ENCODE measurements around the gene C12orf57.
"Not testable (repeated sequence)": the region's sequence is repeated elsewhere in the genome, so short reads cannot be mapped to it uniquely, and the experiment has no call there.

Gene C12orf57, protein sequence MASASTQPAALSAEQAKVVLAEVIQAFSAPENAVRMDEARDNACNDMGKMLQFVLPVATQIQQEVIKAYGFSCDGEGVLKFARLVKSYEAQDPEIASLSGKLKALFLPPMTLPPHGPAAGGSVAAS

DNA sequence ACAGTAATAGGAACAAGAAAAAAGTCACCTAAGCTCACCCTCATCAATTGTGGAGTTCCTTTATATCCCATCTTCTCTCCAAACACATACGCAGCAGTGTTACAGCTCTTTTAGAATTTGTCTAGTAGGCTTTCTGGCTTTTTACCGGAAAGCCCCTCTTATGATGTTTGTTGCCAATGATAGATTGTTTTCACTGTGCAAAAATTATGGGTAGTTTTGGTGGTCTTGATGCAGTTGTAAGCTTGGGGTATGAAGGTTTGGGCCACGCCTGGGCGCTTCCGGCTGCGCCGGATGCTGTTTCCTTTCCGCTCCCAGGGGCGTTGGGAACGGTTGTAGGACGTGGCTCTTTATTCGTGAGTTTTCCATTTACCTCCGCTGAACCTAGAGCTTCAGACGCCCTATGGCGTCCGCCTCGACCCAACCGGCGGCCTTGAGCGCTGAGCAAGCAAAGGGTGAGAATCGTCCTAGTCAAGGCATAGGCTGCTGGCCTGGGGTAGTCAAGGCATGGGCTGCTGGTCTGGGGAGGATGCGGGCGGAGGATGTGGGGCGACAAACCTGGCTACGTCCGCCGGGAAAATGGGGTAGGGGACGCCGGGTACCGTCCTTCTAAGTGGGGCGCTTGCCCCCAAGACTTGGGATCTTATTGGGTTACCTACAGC lies at the start of gene C12orf57, which contains the start of gene RNU7-1:
TSS of gene C12orf57 (plus strand) at position 301 of the 659 bp plus-strand sequence. CDS start at position 401, 100 bp downstream.
TSS of gene RNU7-1 (plus strand) at position 95 of the 659 bp plus-strand sequence.
- no peak for DNase-seq (ENCODE audit: low read depth)

DNA sequence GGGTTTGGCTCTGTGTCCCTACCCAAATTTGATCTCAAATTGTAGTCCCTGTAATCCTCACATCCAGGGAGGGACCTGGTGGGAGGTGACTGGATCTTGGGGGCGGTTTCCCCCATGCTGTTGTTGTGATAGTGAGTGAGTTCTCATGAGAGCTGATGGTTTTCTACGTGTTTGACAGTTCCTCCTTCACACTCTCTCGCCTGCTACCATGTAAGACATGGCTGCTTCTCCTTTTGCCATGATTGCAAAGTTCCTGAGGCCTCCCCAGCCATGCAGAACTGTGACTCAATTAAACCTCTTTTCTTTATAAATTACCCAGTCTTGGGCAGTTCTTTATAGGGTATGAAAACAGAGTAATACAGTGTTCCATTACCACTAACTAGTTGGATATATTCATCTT lies 49.5 kb upstream of the C12orf57 start:
- DNase-seq (ENCODE audit: low read depth), result no peak

DNA sequence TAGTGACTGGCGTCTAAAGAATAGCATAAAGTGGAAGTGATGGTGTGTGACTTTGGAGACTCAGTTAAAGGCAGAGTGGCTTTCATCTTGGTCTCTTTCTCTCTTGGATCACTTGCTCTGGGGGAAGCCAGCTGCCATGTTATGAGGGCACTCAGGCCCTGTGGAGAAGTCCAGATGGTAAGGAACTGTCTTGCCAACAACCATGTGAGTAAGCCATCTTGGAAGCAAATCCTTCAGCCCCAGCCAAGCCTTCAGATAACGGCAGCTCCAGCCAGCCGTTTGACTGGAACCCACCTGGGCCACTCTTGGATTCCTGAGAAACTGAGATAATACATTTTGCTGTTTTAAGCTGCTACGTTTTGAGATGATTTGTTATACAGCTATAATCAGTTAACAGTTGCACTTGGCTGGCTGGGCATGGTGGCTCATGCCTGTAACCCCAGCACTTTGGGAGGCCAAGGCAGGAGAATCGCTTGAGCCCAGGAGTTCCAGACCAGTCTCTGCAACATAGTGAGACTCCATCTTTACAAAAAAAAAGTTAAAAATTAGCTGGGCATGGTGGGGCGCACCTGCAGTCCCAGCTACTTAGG lies 46.9 kb upstream of the C12orf57 start:
- DNase-seq (ENCODE audit: low read depth), result no peak

DNA sequence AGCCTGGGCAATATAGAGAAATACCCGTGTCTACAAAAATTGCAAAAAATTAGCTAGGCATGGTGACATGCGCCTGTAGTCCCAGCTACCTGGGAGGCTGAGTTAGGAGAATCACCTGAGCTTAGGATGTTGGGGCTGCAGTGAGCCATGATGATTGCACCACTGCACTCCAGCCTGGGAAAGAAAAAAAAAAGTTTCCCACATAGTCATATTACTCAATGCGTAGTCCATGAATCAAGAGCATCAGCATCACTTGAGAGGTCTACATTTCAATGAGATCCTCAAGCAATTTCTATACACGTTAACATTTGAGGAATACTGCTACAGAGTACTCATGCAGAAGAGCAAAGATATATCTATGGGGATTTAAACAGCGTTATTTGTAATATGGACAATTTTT lies 44.4 kb upstream of the C12orf57 start:
- DNase-seq (ENCODE audit: low read depth), result no peak

DNA sequence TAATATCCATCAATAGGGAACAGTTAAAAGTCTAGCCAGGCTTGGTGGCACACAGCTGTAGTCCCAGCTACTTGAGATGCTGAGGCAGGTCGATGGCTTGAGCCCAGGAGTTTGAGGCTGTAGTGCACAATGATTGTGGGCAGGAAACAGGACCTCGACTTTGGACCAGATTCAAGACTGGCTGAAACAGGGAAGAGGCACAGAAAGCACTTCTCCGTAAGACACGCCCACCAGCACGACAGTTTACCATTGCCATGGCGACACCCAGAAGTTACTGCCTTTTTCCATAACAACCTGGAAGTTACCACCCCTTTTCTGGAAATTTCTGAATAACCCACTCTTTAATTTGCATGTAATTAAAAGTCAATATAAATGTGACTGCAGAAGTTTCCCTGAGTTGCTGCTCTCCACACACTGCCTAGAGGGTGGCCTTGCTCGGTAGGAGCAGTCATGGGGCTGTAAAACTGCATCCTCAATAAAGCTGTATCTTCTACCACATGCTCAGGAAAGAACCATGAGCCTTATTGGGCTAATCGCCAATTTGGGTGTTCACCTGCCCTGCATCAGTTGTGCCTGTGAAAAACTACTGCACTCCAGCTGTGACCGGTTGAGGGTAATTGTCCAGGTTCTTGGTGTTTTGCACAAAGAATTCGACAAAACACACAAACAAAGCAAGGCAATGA lies 43.8 kb upstream of the C12orf57 start:
- DNase-seq (ENCODE audit: low read depth), result no peak

DNA sequence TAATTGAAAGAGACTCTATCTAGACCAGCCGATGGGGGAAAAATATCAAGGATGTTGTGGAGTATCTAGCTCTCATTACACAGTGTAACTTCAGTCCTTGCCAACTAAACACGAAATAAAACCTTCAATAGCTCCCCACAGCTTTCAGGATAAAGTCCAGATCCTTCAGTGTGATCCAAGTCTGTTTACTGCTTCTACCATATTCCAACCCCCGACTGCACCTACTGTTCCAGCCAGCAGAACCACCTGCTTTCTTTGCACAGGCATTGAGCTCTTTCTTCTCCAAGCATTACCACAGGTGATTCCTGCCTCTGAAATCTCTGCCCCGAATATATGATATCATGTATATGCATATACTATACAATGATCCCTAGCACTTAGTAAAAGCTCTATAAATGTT lies 41.4 kb upstream of the C12orf57 start:
- no peak for DNase-seq (ENCODE audit: low read depth)

DNA sequence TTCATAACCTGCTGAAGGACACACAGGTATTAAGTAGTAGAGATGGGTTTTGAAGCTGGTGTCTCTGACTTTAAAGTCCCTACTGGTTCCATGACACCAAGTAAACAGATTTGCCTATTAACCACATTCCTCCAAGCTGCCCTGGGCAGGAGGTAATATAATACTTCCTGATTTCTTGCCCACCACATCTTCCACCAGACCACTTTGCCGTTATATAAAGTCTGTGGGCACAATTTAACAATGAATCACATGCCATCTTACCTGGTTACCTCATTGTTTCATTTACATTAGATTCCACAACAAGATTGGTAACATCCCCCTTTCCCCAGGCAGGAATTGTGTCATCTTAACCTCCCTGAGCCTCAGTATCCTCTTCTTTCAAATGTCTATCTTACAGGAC lies 40.1 kb upstream of the C12orf57 start:
- no peak for DNase-seq (ENCODE audit: low read depth)

DNA sequence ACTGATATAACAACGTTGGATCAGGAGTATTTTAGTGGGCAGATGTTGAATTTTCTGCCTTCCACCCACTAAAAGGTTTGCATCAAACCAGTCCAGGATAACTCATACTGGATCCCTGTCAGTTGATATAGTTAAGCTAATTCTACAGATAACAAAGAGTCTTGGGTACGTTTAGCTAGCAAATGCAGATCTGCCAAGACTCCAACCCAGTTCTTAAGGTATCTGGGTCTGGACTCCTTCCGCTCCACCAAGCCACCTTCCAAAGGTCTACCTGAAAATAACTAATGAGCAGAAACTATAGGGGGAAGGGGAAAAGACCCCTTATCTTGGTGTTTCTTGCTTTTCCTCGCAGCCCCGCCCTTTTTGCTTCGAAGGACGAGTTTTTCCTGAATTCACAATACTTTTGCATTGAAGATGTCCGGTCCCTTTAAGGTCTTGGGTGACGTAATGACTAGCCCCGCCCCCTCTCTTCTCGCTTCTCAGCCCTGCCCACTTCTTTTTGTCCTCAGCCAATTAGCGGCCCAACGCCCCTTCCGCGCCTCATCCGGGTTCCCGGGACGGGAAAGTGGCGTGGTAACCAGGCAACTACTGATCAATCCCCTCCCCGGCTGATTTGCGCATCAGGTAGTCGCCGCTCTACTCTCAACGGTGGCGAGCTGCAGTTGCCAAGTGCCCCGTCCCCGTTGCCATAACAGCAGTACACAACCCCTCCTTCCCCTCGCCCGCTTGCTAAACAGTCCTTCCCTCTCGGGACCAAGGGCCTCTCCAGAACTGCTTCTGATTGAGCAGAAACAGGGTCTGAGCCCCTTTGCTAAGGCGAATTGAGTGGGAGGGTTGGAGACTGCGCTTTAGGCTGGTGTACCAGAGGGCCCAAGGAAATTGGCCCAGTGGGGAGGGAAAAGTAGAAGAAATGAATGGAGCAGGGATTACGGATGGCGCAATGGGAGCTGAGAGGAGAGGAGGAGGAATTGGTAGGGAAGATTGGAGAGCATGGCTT lies 39.2 kb upstream of the C12orf57 start, which contains the start of gene LRRC23:
TSS of gene LRRC23 (plus strand) at position 543 of the 997 bp plus-strand sequence. CDS start 812 bp downstream, outside the sequence.
- peak; percentile 97 for DNase-seq (ENCODE audit: low read depth)

DNA sequence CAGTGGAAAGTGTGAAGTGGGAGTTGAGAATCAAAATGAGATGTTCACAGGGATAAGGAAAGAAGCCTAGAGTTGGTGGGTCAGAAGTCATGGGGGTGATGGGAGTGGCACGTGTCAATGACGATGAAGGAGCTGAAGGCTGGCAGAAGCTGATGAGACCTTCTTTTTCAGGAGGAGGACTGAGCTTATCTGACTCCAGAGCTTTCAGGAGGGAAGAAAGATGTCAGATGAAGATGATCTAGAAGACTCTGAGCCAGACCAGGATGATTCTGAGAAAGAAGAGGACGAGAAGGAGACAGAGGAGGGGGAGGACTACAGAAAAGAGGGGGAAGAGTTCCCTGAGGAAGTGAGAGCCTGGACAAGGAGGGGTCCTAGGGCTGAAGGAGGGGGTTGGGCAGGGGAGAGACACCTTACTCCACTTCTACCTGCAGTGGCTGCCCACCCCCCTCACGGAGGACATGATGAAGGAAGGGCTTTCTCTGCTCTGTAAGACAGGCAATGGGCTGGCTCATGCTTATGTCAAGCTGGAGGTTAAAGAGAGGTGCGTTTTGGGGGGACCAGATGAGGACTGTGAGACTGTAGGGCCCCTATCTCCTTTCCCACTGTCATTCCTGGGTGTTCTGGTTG lies 38.3 kb upstream of the C12orf57 start:
- DNase-seq (ENCODE audit: low read depth), result no peak

DNA sequence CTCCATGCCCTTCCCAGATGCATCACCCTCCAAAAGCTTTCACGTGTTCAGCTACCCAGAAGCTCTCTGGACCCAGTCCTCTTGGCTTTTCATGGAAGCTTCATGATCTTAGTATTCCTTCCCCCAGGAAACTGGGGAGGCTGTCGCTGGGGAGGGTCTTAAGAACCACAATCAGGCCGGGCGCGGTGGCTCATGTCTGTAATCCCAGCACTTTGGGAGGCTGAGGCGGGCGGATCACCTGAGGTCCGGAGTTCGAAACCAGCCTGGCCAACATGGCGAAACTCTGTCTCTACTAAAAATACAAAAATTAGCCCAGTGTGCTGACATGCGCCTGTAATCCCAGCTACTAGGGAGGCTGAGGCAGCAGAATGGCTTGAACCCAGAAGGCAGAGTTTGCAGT lies 35.7 kb upstream of the C12orf57 start:
- not testable (repeated sequence) for DNase-seq (ENCODE audit: low read depth)

DNA sequence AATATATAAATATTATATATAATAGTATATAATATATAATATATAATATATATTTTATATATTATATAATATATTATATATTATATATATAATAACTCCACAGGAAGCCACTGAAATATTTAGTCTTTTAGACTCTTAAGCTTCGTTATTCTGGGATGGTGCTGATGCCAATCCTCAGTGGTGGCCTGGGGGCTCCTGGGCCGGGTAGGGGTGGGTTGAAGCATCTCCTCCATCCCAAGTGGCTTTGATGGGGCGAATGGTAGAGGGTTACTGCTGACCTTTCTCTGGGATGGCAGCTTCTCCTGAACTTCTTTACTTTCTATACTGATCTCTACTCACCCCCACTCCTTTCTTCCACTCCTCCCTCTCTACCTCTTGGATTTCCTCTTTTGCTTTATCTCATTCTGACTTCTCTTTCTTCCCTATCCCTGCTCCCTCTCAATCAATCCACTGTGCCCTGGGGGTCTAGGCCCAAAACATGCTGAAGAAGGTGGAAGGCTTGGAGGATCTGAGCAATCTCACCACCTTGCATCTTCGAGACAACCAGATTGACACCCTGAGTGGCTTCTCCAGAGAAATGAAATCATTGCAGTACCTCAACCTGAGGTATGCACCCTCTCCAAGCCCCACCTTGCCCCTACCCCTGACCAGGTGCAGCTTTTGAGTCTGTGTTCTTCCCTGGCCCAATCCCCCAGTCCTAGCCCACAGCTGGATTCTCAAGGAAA lies 34.2 kb upstream of the C12orf57 start:
- no peak for DNase-seq (ENCODE audit: low read depth)

DNA sequence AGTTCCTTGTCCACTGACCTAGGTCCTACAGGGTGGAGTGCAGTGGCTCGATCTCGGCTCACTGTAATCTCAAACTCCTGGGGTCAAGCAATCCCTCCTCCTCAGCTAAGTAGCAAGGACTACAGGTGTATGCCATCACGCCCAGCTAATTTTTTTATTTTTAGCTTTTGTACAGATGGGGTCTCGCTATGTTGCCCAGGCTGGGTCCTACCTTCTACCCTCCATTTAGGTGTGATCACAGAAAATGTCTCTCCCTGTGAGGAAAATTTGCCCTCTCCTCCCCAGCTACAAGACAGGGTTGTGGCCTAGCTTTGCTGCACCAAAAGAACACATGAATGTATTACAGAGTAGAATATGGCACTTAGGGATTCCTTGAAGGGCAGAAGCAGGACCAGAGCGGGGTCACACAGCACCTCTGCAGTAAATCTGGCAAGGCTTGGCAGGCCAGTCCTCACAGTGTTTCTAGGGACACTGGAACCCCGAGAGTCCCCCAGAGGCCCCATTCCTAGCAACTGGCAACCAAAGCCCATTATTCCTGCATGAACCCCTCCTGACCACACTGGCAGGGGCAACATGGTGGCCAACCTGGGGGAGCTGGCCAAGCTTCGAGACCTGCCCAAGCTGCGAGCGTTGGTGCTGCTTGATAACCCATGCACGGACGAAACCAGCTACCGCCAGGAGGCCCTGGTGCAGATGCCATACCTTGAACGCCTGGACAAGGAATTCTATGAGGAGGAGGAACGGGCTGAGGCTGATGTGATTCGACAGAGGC lies 31.5 kb upstream of the C12orf57 start:
- DNase-seq (ENCODE audit: low read depth), result no peak

DNA sequence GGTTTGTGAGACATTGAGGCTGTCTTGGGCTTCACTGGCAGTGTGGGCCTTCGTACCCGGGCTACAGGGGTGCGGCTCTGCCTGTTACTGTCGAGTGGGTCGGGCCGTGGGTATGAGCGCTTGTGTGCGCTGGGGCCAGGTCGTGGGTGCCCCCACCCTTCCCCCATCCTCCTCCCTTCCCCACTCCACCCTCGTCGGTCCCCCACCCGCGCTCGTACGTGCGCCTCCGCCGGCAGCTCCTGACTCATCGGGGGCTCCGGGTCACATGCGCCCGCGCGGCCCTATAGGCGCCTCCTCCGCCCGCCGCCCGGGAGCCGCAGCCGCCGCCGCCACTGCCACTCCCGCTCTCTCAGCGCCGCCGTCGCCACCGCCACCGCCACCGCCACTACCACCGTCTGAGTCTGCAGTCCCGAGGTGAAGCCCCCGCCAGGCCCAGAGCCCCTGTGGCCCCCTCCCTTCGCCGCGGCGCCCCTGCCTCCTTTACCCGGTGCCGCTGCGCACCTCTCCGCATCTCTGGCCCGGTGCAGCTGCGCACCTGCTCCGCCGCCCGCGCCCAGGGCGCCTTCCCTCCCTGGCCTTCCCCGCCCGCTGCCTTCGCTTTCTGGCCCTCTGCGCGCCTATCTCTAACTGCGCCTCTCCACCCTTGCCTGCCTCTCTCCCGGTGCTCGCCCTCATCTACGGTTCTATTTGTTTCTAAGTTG lies 29.4 kb upstream of the C12orf57 start, which contains the start of gene ENO2:
TSS of gene ENO2 (plus strand) at position 335 of the 701 bp plus-strand sequence. CDS start 1,253 bp downstream, outside the sequence.
- DNase-seq (ENCODE audit: low read depth), result peak; percentile 72

DNA sequence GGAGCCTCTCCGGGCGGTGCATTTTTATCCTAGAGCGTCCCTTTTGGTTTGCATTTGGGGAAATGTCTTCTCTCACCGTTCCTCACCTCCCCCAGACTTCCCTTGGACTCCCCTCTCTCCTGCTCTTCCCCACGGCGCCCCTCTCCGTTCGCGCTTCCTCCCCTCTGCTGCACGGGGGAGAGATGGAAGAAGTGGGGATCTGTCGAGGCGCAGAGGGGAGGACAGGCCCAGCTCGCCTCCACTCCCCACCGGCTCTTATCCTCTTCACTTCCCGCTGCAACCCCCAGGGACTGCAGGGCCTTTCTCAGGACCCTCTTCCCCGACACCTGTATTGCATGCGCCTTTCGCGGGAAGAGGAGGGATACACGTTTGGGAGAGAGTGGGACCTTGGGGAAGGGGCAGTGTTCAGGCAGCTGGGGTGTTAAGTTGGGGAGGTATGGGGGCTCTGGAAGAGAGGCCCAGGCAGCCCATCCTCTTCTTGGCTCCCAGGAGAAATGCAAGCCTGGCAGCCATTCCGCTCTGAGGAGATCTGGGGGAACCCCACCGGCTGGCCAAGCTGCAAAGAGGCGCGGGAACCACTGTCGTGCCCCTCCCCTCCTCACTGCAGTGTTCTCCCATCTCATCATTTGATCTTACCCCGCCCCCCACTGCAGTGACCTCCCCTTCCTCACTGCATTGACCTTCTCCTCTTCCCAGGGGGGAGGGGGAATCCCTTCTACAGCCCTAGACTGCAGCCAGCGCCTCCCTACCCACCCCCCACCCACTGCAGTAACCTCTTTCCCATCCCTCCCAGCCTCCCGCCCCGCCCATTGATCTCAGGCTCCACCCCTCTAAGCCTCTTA lies 28.7 kb upstream of the C12orf57 start:
- no peak for DNase-seq (ENCODE audit: low read depth)

DNA sequence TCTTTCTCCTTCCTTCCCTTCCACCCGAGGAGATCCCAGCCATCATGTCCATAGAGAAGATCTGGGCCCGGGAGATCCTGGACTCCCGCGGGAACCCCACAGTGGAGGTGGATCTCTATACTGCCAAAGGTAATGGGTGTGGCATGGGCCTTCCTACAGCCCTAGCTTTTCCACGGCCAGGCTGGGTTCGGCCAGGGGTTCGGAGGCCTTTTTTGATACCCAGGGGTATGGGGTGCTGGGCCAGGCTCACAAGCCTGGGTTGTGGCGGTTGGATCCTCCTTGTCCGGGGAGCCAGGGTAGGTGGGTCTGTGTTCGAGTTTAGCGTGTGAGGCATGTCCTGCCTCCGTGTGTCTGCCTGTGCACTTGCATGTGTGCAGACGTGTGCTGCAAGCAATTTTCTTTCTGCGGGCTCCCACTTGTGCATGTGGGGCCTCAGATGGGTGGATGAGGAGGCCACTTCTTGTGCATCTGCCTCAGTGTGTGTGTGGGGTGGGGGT lies 28.0 kb upstream of the C12orf57 start:
- DNase-seq (ENCODE audit: low read depth), result no peak

DNA sequence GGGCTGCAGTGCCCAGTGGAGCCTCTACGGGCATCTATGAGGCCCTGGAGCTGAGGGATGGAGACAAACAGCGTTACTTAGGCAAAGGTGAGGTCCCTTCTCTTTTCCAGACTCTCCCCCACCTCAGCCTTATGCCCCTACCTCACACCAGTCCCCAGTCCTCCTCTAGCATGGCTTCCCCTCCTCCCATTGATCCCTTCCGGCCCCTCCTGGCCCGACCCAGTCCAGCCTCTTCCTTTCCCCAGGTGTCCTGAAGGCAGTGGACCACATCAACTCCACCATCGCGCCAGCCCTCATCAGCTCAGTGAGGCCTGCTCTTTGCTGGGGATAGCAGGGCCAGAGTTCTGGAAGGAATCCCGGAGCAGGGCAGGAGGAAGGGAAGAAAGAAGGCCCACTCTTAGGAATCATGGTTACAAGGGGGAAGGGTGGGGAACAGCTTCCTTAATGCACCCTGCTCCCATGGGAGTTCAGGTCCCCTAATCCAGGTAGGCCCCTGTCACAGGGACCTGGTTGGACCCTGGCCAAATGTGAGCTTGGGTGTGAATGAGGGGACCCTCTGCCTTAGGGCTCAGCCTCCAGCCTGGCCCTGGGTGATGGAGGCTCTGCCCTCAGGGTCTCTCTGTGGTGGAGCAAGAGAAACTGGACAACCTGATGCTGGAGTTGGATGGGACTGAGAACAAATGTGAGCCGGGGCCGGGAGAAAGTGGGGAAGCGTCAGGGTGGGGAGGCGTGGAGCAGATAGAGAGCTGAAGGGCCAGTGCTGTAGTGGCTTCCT lies 27.2 kb upstream of the C12orf57 start:
- DNase-seq (ENCODE audit: low read depth), result no peak

All from stimulated activated CD8-positive, alpha-beta memory T cell treated with anti-CD3 and anti-CD28 coated beads, Interleukin-12 subunit alpha, Interleukin-12 subunit beta, amount 100 ng/mL, for 1 hour (primary cell).